H9 (cell line): Measurements from ENCODE around the gene HRC. TPM values are rescaled to one million over a fixed set of nuclear protein-coding genes. Genes with fewer than 3 reads are reported as not detected.

Source experiments
- DNase-seq: peaks from one replicate; pipeline ENCODE4 v3.0.0-alpha.2; 2017
- H2AFZ ChIP-seq: one replicate; pipeline ENCODE4 v1.6.1; 2013; ENCODE audit warnings: mild to moderate bottlenecking, low read length, control low read depth, moderate library complexity
- H2AK5ac ChIP-seq: 2 replicates; pipeline ENCODE4 v1.6.1; 2013; ENCODE audit warnings: low read length, control low read depth, mixed read lengths; ENCODE audit not compliant: insufficient read length
- H2BK120ac ChIP-seq: one replicate; pipeline ENCODE4 v1.6.1; 2013; ENCODE audit warnings: low read depth, mild to moderate bottlenecking, low read length, control low read depth, inconsistent platforms; ENCODE audit not compliant: poor library complexity, severe bottlenecking
- H2BK12ac ChIP-seq: 2 replicates; pipeline ENCODE4 v1.6.1; 2013; ENCODE audit warnings: low read length, control low read depth, mixed read lengths, low read depth; ENCODE audit not compliant: insufficient read length
- H2BK15ac ChIP-seq: 2 replicates; pipeline ENCODE4 v1.6.1; 2013; ENCODE audit warnings: low read depth, low read length, control low read depth
- H2BK20ac ChIP-seq: one replicate; pipeline ENCODE4 v1.6.1; 2013; ENCODE audit warnings: low read depth, mild to moderate bottlenecking, low read length, control low read depth, inconsistent platforms; ENCODE audit not compliant: poor library complexity, severe bottlenecking
- H2BK5ac ChIP-seq: 2 replicates; pipeline ENCODE4 v1.6.1; 2013; ENCODE audit warnings: low read length, control low read depth, mixed read lengths; ENCODE audit not compliant: insufficient read length
- H3K14ac ChIP-seq: 2 replicates; pipeline ENCODE4 v1.6.1; 2013; ENCODE audit warnings: low read length, control low read depth; ENCODE audit not compliant: insufficient read depth
- H3K18ac ChIP-seq: 2 replicates; pipeline ENCODE4 v1.6.1; 2013; ENCODE audit warnings: low read depth, mild to moderate bottlenecking, mixed read lengths, low read length, control low read depth; ENCODE audit not compliant: insufficient read length
- H3K23ac ChIP-seq: 2 replicates; pipeline ENCODE4 v1.6.1; 2013; ENCODE audit warnings: low read length, control low read depth, mixed read lengths, low read depth; ENCODE audit not compliant: insufficient read length
- H3K23me2 ChIP-seq: 2 replicates; pipeline ENCODE4 v1.6.1; 2013; ENCODE audit warnings: low read depth, mild to moderate bottlenecking, mixed read lengths, low read length, control low read depth; ENCODE audit not compliant: insufficient read length, poor library complexity, severe bottlenecking
- H3K27ac ChIP-seq: 2 replicates; pipeline ENCODE4 v1.5.1; 2013; ENCODE audit warnings: low read length, control low read depth, mixed read lengths, low read depth; ENCODE audit not compliant: insufficient read length
- H3K27me3 ChIP-seq: 2 replicates; pipeline ENCODE4 v1.6.1; 2013; ENCODE audit warnings: low read length, control low read depth, inconsistent platforms; ENCODE audit not compliant: insufficient read depth
- H3K4ac ChIP-seq: 2 replicates; pipeline ENCODE4 v1.6.1; 2013; ENCODE audit warnings: low read depth, mild to moderate bottlenecking, control low read depth, inconsistent platforms, low read length, moderate library complexity
- H3K4me1 ChIP-seq: 2 replicates; pipeline ENCODE4 v1.6.1; 2013; ENCODE audit warnings: low read length, control low read depth, inconsistent platforms; ENCODE audit not compliant: insufficient read depth
- H3K4me2 ChIP-seq: 2 replicates; pipeline ENCODE4 v1.6.1; 2013; ENCODE audit warnings: low read length, control low read depth, mixed read lengths; ENCODE audit not compliant: insufficient read length, insufficient read depth
- H3K56ac ChIP-seq: 2 replicates; pipeline ENCODE4 v1.6.1; 2013; ENCODE audit warnings: low read depth, mild to moderate bottlenecking, mixed read lengths, low read length, control low read depth; ENCODE audit not compliant: insufficient read length
- H3K79me1 ChIP-seq: 2 replicates; pipeline ENCODE4 v1.6.1; 2013; ENCODE audit warnings: low read depth, mild to moderate bottlenecking, moderate library complexity, low read length, control low read depth, inconsistent platforms; ENCODE audit not compliant: insufficient read depth, poor library complexity, severe bottlenecking
- H3K79me2 ChIP-seq: 2 replicates; pipeline ENCODE4 v1.6.1; 2013; ENCODE audit warnings: low read length, control low read depth, inconsistent platforms; ENCODE audit not compliant: insufficient read depth
- H3K9ac ChIP-seq: 2 replicates; pipeline ENCODE4 v1.6.1; 2013; ENCODE audit warnings: low read length, control low read depth, mixed read lengths; ENCODE audit not compliant: insufficient read length; ENCODE audit errors: extremely low read depth
- H3K9me3 ChIP-seq: one replicate; pipeline ENCODE4 v1.6.1; 2013; ENCODE audit warnings: low read depth, low read length, inconsistent platforms; ENCODE audit not compliant: control insufficient read depth
- H3T11ph ChIP-seq: one replicate; pipeline ENCODE4 v1.6.1; 2013; ENCODE audit warnings: mild to moderate bottlenecking, low read length, control low read depth, inconsistent platforms
- H4K20me1 ChIP-seq: one replicate; pipeline ENCODE4 v1.6.1; 2013; ENCODE audit not compliant: control insufficient read depth, insufficient read length, insufficient read depth
- H4K5ac ChIP-seq: 2 replicates; pipeline ENCODE4 v1.6.1; 2013; ENCODE audit warnings: low read depth, mild to moderate bottlenecking, mixed read lengths, low read length, control low read depth; ENCODE audit not compliant: insufficient read length
- H4K8ac ChIP-seq: replicated peaks from 2 replicates; pipeline ENCODE4 v1.6.1; 2013; ENCODE audit warnings: low read length, control low read depth, mixed read lengths, low read depth; ENCODE audit not compliant: insufficient read length
- H4K91ac ChIP-seq: 2 replicates; pipeline ENCODE4 v1.6.1; 2013; ENCODE audit warnings: low read depth, mild to moderate bottlenecking, moderate library complexity, mixed read lengths, low read length, control low read depth; ENCODE audit not compliant: insufficient read length
- H3K27ac Mint-ChIP-seq, 3 experiments: 2 replicates in 2 of 3; 3 replicates in 1 of 3; pipeline ENCODE4 v1.8.0; 2020 to 2021; ENCODE audit warnings: mixed read lengths in 3 of 3, mild to moderate bottlenecking in 1 of 3, moderate library complexity in 1 of 3
- H3K27me3 Mint-ChIP-seq: 2 replicates; pipeline ENCODE4 v1.8.0; 2021; ENCODE audit warnings: low read depth, mild to moderate bottlenecking, moderate library complexity, mixed read lengths
- H3K36me3 Mint-ChIP-seq, 3 experiments: 2 replicates in 2 of 3; 3 replicates in 1 of 3; pipeline ENCODE4 v1.8.0; 2020 to 2021; ENCODE audit warnings: low read depth in 3 of 3, mixed read lengths in 3 of 3; ENCODE audit not compliant: insufficient read depth in 1 of 3
- H3K4me1 Mint-ChIP-seq, 2 experiments: 2 replicates each; pipeline ENCODE4 v1.8.0; 2020; ENCODE audit warnings: mixed read lengths in 2 of 2
- H3K4me3 Mint-ChIP-seq, 2 experiments: 2 replicates in 1 of 2; 3 replicates in 1 of 2; pipeline ENCODE4 v1.8.0; 2020 to 2021; ENCODE audit warnings: mild to moderate bottlenecking in 2 of 2, mixed read lengths in 2 of 2, moderate library complexity in 1 of 2
- H3K9me3 Mint-ChIP-seq, 2 experiments: 2 replicates in 1 of 2; 3 replicates in 1 of 2; pipeline ENCODE4 v1.8.0; 2020; ENCODE audit warnings: mild to moderate bottlenecking in 2 of 2, mixed read lengths in 2 of 2, moderate library complexity in 1 of 2
- WGBS: extraction: QIAGEN DNeasy Blood & Tissue Kit; methylation state at CpG from one replicate; pipeline ENCODE4 v1.1.7; 2013; ENCODE audit warnings: missing lambda C conversion rate, low lambda C conversion rate, mixed read lengths; ENCODE audit not compliant: insufficient read length; ENCODE audit errors: extremely low coverage; 5-methylcytosine and 5-hydroxymethylcytosine counted together
- total RNA-seq: library from RNA; stranded (reverse); gene quantifications from 2 replicates; pipeline ENCODE4 v1.2.1, GENCODE V29; 2021
- TF ChIP-seq, protein P1 (sequence below): fragments of 200-600 bp; sonication (generic); conservative IDR thresholded peaks from 3 replicates; pipeline ENCODE4 v1.8.0; 2021; ENCODE audit warnings: antibody characterized with exemption, mild to moderate bottlenecking

Gene HRC
- total RNA-seq, 1 experiment from 2014 or later: 1.8 TPM

- no peak overlapping the region for H3K27ac Mint-ChIP-seq
- WGBS: no CpG with 5 or more reads among the region's 4 CpGs
Observed at GRCh38 chr19:49194408-49194807, 39.2 kb upstream of the HRC start.

More at GRCh38 chr19:49194408-49194807, 39.2 kb upstream of the HRC start:
- H3K79me2 ChIP-seq: no peaks in the 10 kb centered on the region
- Mint-ChIP-seq H3K27me3 (peaks cover 3% of the 10 kb centered on the region), H3K4me3 (no peak overlapping the region), H3K4me1 (peaks cover 0 to 2% of the 10 kb centered on the region in 2 experiments; a peak in 1 of 4 replicates), H3K9me3 (peaks cover 0 to 4% of the 10 kb centered on the region in 2 experiments; a peak in 3 of 5 replicates), H3K36me3 (peaks cover 6 to 25% (median 6%) of the 10 kb centered on the region in 3 experiments)
- no peak overlapping the region for H3K18ac ChIP-seq
- H3K23ac ChIP-seq: no peak overlapping the region
- H2BK5ac ChIP-seq: no peak overlapping the region
- H2AFZ ChIP-seq: no peak overlapping the region
- no peaks in the 10 kb centered on the region for H3K79me1 ChIP-seq
- no peak overlapping the region for H2BK20ac ChIP-seq
- H2BK12ac ChIP-seq: no peak overlapping the region
- no peak overlapping the region for H4K8ac ChIP-seq
- H2BK15ac ChIP-seq: no peak overlapping the region
- H4K20me1 ChIP-seq: no peaks in the 10 kb centered on the region
- no peak overlapping the region for H3T11ph ChIP-seq
- H3K23me2 ChIP-seq: no peaks in the 10 kb centered on the region
- H3K9me3 ChIP-seq: no peaks in the 10 kb centered on the region
- no peak overlapping the region for H3K4me2 ChIP-seq
- H3K27ac ChIP-seq: no peak overlapping the region
- no peak overlapping the region for H3K56ac ChIP-seq
- H3K4me1 ChIP-seq: no peaks in the 10 kb centered on the region
- DNase-seq: no peak
- H3K9ac ChIP-seq: no peak overlapping the region
- H3K27me3 ChIP-seq: no peaks in the 10 kb centered on the region
- no peak overlapping the region for H2AK5ac ChIP-seq
- TF ChIP-seq, protein P1, sequence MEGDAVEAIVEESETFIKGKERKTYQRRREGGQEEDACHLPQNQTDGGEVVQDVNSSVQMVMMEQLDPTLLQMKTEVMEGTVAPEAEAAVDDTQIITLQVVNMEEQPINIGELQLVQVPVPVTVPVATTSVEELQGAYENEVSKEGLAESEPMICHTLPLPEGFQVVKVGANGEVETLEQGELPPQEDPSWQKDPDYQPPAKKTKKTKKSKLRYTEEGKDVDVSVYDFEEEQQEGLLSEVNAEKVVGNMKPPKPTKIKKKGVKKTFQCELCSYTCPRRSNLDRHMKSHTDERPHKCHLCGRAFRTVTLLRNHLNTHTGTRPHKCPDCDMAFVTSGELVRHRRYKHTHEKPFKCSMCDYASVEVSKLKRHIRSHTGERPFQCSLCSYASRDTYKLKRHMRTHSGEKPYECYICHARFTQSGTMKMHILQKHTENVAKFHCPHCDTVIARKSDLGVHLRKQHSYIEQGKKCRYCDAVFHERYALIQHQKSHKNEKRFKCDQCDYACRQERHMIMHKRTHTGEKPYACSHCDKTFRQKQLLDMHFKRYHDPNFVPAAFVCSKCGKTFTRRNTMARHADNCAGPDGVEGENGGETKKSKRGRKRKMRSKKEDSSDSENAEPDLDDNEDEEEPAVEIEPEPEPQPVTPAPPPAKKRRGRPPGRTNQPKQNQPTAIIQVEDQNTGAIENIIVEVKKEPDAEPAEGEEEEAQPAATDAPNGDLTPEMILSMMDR: no peak
- no peak overlapping the region for H4K91ac ChIP-seq
- H3K4ac ChIP-seq: no peak overlapping the region
- no peak overlapping the region for H3K14ac ChIP-seq
- no peak overlapping the region for H2BK120ac ChIP-seq
- no peak overlapping the region for H4K5ac ChIP-seq
